Activated naive CD4-positive, alpha-beta T cell treated with Interleukin-2 at 50 U/mL for 16 hours (primary cell): ENCODE data around the gene KIAA1755.
"Not testable (repeated sequence)": the region's sequence is repeated elsewhere in the genome, so short reads cannot be mapped to it uniquely, and the experiment has no call there.

Experiments
- DNase-seq: peaks from one replicate; pipeline ENCODE4 v3.0.0-alpha.2; 2020

Gene KIAA1755

DNA sequence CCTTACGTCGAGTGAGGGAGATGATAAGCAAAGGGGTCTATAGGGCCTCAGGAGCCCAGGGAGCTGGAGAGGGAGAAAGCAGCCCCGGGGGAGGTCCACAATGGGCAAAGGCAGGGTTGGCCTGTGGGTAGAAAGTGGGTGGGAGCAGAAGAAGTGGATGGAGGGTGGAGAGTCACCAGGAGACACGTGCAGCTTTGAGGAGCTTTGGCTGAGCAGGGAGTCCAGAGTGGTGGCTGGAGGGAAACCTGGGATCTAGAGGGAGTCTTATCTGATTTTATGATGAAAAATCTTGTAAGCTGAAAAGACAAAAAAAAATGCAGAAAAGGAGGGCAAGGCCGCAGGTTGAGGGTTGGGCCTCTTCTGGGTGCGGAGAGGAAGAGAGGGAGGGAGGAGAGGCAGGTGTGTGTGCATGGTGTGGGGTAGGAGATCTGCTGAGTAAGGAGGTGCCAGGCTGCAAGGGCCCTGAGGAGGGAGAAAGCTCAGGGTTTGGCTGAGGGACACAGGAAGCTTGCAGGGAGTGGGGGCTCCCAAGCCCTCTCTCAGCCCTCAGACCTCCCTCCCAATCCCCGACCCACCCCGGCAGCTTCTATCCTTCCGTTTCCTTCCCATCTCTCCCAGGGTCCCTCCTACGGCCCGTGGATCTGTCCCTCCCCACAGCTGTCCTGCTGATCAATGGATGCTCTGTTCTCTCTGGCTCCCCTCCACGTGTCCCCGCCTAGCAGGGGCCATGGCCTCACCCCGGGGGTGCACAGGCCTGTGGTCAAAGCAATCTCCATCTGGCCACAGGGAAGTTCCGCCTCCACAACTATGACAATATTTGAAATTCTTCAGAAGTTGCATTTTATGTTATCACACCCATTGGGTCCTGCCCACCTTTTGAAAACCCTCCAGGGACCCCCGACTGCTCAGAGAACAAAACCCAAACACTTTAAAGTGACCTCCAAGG, 26.3 kb upstream of the KIAA1755 start:
- DNase-seq: no peak

DNA sequence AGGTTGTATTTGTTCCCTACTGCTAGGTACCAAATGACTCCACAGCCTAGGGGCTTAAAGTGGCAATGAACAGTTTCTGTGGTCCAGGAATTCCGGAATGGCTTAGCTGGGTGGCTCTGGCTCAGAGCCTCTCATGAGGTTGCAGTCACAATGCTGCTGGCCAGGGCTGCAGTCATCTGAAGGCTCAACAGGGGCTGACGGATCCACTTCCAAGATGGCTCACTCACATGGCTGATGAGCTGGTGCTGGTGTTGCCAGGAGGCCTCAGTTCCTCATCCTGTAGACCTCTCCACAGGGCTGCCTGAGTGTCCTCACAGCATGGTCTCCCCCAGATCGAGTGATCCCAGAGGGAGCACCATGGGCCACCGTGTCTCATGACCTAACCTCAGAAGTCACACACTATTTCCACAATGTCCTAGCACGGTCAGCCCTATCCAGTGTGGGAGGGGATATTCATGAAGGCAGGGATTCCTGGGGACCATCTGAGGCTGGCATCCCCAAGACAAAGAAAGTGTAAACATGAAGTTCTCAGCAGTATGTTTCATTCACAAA, 24.4 kb upstream of the KIAA1755 start:
- no peak for DNase-seq

DNA sequence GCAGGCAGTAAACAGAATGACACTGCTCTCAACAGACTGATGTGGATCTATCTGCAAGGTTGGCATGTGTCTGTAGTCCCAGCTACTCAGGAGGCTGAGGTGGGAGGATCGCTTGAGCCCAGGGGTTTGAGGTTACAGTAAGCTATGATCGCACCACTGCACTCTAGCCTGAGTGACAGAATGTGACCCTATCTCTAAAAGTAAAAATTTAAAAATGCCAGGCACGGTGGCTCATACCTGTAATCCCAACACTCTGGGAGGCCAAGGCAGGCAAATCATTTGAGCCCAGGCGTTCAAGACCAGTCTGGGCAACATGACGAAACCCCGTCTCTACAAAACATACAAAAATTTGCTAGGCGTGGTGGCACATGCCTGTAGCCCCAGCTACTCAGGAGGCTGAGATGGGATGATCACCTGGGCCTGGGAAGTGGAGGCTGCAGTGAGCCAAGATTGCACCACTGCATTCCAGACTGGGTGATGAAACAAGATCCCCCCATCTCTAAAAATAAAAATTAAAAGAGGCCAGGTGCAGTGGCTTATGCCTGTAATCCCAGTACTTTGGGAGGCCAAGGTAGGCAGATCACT, 23.6 kb upstream of the KIAA1755 start:
- DNase-seq: not testable (repeated sequence)

DNA sequence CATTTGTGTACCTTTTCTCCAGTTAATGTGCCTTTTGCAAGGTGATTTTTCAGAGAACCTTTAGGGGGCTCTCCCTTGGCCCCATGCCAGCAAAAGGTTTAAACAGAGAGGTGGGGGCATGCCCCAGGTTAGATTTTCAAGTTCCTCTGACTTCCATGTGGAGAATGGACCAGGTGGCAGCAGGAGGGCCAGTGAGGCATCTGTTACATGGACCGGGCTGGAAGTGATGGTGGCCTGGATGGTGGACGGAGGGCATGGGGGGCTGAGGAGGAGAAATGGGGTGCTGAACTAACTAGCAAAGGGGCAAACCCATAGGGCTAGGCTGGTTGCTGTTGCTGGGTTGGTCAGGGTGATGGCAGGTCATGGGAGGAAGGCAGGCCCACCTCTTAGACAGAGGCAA, 22.7 kb upstream of the KIAA1755 start:
- no peak for DNase-seq

DNA sequence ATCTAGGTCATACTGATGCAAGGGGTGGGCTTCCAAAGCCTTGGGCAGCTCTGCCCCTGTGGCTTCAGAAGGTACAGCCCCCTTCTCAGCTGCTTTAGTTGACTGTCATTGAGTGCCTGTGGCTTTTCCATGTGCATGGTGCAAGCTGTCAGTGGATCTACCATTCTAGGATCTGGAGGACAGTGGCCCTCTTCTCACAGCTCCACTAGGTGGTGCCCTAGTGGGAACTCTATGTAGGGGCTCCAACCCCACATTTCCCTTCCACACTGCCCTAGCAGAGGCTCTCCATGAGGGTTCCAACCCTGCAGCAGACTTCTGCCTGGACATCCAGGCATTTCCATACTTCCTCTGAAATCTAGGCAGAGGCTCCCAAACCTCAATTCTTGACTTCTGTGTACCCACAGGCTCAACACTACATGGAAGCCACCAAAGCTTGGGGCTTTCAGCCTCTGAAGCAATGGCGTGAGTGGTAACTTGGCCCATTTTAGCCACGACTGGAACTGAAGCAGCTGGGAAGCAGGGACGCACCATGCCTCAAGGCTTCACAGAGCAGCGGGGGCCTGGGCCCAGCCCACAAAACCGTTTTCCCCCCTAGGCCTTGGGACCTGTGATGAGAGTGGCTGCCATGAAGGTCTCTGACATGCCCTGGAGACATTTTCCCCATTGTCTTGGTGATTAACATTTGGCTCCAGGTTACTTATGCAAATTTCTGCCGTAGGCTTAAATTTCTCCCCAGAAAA, 20.8 kb upstream of the KIAA1755 start:
- not testable (repeated sequence) for DNase-seq

DNA sequence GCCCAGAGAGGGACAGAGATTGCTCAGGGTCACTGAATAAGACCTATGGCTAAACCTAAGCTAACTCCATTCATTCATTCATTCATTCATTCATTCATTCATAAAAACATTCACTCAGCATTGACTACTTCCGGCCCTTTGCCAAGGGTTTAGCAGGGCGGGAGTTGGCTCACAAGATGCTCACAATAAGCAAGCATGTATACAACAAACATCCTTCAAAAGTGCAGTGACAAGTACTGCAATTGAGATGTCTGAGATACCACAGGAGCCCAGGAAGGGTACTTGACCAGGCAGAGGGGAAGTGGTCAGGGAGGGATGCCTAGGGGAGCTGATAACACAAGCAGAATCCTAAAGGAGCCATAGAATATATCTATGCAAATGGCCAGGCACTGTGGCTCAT, 18.2 kb upstream of the KIAA1755 start:
- DNase-seq: no peak

DNA sequence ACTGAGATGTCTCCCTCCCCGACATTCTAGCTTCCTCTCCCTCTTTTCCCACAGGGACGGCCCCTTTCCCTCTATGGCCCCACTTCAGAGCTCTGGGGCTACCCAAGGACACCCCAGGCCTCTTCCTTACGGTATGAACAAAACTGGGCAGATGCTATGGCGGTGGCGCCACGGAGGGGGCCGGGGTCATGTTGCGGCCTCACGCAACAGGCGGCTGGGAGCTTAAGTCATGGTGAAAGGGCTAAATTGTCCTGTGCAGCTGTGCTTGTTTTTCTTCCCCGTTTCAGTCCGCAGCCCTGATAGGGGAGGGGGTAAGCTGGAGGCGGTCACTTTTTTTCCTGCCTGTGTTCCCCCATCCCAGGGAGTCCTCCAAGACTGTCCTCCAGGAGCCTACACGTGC, 17.6 kb upstream of the KIAA1755 start:
- DNase-seq: no peak

DNA sequence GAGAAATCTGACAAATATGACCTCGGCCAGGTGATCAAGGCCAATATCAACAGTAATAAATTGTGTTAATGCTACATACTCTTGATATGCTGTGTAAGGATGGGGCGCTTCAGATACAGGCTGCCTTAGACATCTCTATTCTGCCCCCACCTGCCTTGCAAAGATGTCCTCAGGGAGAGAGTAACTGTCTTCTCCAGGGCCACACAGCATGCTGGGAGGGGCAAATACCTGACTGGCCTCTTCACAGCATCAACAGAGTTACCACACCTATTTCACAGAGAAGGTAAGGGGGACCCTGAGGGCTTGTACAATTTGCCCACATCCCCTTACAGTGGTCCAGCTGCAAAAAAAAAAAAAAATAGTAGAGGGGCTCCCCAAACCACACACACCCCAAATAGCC, 17.2 kb upstream of the KIAA1755 start:
- no peak for DNase-seq

DNA sequence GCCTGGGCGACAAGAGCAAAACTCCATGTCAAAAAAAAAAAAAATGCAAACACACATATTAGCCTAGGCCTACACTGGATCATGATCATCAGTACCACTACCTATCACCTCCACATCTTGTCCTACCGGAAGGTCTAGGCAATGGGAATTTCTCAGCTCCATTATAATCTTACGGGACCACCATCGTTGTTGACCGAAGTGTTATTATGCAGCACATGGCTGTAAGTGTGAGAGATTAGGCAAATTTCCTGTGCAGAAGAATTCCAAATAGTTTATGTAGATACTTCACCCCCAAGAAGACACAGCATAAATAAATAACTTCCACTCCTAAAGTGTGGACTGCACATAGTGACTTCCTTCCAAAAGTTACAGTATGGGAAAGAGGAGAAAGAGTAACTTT, 16.8 kb upstream of the KIAA1755 start:
- no peak for DNase-seq

DNA sequence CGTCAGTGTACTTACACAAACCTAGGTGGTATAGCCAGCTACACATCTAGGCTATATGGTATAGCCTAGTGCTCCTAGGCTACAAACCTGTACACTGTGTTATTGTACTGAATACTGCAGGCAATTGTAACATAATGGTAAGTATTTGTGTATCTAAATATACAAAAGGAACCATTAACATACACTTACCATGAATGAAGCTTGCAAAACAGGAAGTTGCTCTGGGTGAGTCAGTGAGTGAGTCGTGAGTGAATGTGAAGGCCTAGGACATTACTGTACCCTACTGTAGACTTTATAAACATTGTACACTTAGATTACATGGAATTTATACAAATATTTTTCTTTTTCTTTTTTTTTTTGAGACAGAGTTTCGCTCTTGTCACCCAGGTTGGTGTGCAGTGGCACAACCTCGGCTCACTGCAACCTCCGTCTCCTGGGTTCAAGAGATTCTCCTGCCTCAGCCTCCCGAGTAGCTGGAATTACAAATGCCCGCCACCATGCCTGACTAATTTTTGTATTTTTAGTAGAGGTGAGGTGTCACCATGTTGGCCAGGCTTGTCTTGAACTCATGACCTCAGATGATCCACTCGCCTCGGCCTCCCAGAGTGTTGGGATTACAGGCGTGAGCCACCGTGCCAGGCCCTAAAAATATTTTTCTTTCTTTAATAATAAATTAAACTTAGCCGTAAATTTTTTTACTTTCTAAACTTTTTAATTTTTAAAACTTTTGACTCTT, 15.4 kb upstream of the KIAA1755 start:
- DNase-seq: no peak

DNA sequence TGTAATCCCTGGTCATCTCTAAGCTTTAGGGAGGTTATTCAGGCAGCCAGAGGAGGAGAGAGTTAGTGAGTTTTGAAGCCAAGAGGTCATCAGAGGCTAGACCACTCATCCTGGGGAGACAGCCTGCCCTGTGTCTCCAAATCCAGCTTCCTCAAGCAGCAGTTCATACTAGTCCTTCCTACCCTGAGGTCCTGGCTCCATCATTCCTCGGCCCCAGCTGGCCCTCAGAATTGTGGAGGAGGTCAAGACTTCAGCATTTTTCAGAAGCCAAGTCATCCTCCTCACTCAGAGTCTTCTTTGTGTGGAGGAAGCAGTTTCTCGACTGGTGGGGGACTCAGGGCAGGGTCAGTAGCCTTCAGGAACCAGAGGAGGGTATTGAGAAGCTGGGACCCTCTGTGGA, 12.4 kb upstream of the KIAA1755 start:
- DNase-seq: no peak

DNA sequence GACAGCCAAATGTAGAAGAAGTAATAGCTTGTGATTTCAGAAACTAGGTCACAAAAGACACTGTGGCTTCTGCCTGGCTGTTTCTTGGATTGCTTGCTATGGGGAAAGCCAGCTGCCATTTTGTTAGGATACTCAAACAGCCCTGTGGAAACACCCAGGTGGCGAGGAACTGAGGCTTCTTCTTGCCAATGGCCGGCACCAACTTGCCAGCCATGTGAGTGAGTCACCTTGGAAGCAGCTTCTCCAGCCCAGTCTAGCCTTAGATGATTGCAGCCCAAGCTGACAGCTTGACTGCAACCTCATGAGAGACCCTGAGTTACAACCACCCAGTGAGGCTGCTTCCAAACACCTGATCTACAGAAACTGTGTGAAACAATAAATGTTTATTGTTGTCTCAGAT, 11.9 kb upstream of the KIAA1755 start:
- no peak for DNase-seq

DNA sequence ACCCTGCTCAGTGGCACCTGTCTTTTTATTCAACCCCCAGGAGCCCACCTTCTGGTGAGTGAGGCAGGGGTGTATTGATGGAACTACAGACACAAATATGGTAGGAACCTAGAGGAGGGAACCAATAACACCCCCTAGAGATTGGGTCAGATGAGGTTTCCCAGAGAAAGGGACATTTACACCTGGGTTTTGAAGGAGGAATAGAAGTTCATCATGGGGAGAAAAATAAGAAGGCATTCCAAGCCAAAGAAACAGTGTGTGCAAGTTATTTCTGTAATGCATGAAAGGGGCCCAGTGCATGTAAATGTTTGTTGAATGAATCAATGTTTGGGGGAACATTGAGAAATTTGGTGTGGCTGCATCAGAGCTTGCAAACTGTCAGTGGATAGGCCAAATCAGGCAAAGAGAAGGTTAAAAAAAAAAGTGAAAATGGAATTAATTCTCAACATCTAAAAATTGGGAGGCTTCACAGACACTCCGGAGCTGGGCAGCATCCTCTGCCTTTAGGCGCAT, 11.1 kb upstream of the KIAA1755 start:
- no peak for DNase-seq

DNA sequence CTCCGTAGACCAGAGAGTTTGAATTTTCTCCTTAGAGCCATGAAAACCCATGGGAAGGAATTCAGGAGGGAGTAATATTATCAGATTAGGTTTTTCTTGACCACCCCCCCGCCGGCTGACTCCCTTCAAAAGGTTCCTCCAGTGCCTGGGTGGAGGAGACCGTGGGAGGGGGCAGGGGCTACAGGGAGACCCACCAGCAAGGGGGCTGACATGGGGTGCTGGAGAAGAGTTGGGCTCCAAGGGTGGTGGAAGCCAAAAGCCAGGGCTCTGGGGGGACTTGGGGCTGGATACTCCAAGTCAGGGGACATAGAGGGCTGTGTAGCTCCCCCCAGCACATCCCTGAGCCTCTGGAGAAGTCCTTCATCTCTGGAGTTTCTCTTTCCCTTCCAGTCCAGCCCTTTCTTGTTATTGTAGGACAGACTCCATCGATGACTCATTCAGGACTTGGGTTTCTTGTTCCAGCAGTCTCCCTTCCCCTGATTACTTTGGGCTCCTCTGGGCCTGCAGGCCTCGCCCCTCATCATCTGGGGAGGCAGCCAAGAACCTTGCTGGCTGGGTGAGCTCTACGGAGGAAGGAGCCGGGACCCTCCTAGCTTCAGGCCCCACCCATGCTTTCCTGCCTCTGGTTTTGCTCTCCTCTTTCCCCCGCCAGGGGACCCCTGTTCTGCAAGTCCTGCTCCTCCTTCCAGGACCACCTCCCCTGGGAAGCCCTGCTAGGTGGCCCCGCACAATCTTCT, 10.5 kb upstream of the KIAA1755 start:
- no peak for DNase-seq

DNA sequence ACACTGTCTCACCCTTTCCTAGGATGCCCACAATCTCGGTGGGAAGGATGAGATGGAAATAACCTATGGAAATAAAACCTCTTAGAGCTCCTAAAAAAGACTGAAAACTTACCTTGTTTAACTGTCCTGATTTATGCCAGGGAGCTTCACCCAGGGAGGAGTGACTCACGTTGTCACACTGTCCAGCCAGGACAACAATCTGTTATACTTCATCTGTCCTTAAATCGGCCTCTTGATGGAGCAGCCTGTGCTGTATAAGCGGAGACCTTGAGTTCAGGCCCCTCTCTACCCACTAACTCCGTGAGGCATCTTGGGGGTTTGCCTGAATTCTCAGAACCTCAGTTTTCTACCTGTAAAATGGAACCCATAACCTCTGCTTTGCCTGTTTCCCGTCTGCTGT, 9.2 kb upstream of the KIAA1755 start:
- DNase-seq: no peak

DNA sequence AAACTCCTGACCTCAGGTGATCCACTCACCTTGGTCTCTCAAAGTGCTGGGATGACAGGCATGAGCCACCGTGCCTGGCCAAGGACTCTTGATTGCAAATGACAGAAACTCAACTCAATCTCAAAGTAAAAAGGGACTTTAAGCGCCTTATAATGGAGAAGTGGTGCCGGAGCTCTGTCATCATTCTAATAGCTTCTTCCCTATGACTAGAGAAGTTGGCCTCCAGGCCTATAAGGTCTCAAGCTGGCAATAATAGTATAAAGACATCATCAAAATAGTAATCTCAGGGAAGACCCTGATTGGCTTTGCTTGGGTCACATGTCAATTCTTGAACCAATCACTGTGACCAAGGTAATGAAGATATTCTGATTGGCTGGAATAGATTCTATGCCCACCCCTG, 8.5 kb upstream of the KIAA1755 start:
- no peak for DNase-seq

DNA sequence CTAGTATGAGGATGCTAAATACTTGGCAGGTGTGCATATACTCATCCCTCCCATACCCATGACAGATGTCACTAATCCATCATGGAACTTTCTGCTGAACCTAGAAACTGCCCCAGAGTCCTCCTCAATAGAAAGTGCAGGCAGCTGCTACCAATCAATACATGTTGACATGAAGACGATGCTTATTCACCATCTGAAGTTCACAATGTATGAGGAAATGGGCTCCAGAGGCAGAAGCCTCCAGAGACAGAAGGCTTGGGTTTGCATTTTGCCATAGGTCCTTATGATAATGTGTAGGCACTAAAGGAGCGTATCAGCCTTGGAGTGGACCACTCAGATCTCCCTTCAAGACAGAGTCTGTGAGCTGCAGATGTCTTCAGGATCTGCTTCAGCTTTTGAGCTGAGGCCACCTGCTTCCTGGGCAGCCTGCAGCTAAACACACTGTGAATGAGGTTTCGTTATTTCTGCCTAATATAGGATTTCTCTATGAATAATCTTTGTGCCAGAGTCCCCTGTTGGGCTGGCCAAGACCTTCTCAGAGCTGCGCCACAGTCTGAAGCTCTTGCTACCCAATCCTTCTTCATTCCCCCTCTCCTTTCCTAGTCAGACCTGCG, 7.5 kb upstream of the KIAA1755 start:
- DNase-seq: no peak

DNA sequence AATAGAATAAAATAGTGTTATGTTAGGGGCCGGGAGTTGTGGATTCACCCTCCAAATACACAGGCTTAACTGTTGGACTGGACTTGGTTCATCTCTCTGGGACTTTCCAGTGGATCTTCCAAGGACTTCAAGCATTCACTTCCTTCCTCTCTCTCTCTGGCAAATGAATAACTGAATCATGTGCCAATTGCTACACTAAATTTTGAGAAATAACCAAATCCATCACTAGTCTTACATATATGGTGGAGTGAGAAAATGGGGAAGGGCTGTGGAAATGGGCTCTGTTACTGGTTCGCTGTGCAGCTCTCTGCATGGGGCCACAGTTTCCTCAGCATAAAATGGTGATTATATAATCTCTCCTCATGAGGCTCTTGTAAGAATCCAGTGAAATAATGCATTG, 6.8 kb upstream of the KIAA1755 start:
- no peak for DNase-seq

DNA sequence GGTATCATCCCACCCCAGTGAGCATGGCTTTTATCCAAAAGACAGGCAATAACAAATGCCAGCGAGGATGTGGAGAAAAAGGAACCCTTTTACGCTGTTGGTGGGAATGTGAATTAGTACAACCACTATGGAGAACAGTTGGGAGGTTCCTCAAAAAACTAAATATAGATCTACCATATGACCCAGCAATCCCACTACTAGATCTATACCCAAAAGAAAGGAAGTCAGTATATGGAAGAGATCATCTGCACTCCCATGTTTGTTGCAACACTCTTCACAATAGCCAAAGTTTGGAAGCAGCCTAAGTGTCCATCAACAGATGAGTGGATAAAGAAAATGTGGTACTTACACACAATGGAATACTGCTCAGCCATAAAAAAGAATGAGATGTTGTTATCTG, 5.9 kb upstream of the KIAA1755 start:
- DNase-seq: no peak

DNA sequence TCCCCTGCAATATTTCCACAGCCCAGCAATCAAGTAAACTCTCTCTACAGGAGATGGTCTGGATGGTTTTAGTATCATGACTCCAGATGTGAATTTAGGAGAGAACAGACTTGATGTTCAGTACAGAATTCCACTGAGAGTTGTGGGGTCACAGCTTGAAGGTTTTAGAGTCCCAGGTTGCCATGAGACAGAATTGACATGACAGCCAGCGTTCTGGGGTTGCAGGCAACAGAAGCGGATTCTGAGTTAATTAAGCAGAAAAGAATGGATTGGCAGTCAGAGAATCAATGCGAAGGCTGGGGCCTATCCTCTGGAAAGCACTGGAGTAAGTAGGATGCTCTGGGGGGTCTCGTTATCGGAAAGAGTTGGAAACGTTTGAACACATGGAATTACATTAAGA, 2.4 kb upstream of the KIAA1755 start:
- no peak for DNase-seq

DNA sequence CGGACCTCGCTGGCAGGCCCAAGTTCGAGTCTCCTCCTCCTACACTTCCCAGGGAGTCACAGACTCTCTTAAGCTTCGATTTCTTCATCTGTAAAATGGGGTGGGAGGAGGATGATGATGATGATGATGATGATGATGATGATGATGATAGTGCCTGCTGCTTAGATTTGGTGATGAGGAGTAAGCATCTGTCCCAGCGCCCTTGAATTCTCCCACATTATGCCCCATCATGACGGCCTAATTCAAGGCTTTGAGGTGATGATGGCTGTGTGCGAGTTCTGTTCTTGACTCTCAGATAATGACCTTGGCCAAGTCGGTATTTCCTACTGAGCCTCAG, 487 bp upstream of the KIAA1755 start:
- DNase-seq: no peak

DNA sequence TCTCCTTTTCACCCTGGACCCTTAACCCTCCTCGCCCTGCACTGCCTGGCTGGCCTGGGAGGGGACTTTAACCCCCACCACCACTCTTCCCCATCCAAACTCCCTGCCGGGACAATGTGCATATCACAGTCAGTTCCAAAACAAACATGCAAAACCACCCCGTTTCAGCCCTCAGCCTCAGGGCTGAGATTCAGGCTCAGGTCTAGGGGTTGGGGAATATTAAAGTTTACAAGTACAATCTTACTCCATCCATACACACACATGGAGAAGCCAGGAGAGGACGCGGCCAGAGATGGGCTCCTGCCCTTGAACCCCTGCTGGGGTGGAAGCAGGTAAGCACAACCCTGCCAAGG, 534 bp downstream of the KIAA1755 start:
- DNase-seq: no peak
